Suprapubic skin (tissue), 4 donors: ENCODE measurements around the gene HYAL3. TPM values are rescaled to one million over a fixed set of nuclear protein-coding genes. Genes with fewer than 3 reads are reported as not detected.

Experiments used
- DNase-seq, 2 donors: peaks; one replicate each; pipeline ENCODE4 v3.0.0-alpha.2; 2019; ENCODE audit warnings: low spot score in 2 of 2
- H3K27ac ChIP-seq: fragments of 200-600 bp; sonication (generic); one replicate; pipeline ENCODE4 v1.5.1; 2019
- H3K27me3 ChIP-seq: fragments of 200-600 bp; sonication (generic); one replicate; pipeline ENCODE4 v1.5.1; 2019
- H3K36me3 ChIP-seq: fragments of 200-600 bp; sonication (generic); one replicate; pipeline ENCODE4 v1.5.1; 2019
- H3K4me1 ChIP-seq: fragments of 200-600 bp; sonication (generic); one replicate; pipeline ENCODE4 v1.5.1; 2019
- H3K4me3 ChIP-seq: fragments of 200-600 bp; sonication (generic); one replicate; pipeline ENCODE4 v1.5.1; 2019; ENCODE audit warnings: mild to moderate bottlenecking
- H3K9me3 ChIP-seq: fragments of 200-600 bp; sonication (generic); one replicate; pipeline ENCODE4 v1.5.1; 2019
- EP300 ChIP-seq: sonication (generic); formaldehyde crosslinking; IDR thresholded peaks from one replicate; pipeline ENCODE4 v1.6.1; 2017; ENCODE audit warnings: antibody characterized with exemption
- POLR2A ChIP-seq, 2 donors: fragments of 450-650 bp; IDR thresholded peaks; one replicate each; pipeline ENCODE4 v1.6.1; 2017; ENCODE audit warnings: antibody characterized with exemption in 2 of 2, mild to moderate bottlenecking in 2 of 2, moderate library complexity in 2 of 2
- POLR2AphosphoS5 ChIP-seq, 3 donors: sonication (generic); formaldehyde crosslinking; IDR thresholded peaks; one replicate each; pipeline ENCODE4 v1.6.1; 2017; ENCODE audit warnings: antibody characterized with exemption in 3 of 3
- WGBS: methylation state at CpG from one replicate; pipeline ENCODE4 v1.1.5; 2018; 5-methylcytosine and 5-hydroxymethylcytosine counted together
- total RNA-seq, 4 donors: library from RNA; depleted of rRNA; stranded (reverse); fragments of >200 nt; gene quantifications; one replicate each; pipeline ENCODE4 v1.1.0, GENCODE V29; 2016
- TF ChIP-seq, protein P1 (sequence below), 2 donors: fragments of 200-600 bp in 1 of 2; fragments of 450-650 bp in 1 of 2; sonication (generic) in 1 of 2; IDR thresholded peaks; one replicate each; pipeline ENCODE4 v1.5.1; 2016 to 2019; ENCODE audit warnings: antibody characterized with exemption in 2 of 2, mild to moderate bottlenecking in 1 of 2, moderate library complexity in 1 of 2

The HYAL3 gene
- total RNA-seq, 4 donors from 2014 or later, result 2.5 to 7.8 (median 6.1) TPM

DNA sequence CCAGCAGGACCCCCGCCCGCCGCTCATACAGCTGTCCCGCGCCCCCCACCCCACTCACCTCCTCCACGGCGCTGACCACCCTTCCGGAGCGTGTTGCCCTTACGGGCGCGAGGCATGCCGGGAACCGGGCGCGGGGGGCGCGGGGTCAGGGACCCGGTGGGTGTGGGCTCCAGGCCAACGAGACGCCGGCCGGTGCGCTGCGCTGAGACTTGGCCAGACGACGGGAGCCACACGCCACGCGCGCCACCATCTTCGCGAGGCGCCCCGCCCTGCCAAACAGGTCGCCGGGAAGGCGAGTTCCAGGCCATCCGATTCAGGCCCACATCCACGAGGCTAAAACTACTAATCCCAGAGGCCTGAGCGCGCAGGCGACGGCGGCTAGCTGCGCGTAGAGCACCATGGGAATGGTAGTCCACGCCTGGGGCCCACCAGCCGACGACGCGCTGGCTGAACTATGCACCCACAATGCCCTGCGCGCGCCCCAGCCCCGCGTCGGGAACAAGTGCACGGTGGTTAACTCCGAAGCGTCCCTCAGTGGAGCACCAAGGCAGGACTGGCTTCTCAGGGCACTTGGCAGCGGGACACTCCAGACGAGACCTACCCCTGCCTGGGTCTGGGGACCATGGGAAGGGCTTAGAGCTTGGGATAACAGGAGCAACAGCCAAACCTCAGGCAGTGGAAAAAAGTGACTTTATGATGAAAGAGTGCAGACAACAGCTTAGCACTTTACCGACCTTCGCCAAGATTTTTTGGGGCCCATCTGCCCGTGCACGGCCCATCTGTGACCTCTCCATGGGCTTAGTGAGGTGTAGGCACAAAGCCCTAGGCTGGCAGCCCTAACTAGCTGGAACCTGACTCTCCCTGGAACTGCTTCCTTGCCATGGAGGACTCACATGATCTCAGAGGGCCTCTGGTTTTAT is 6.8 kb downstream of the HYAL3 start, which contains the start of gene IFRD2:
IFRD2 (minus strand) TSS at position 271 of the 920 bp plus-strand sequence; CDS start at position 116, 155 bp downstream.
- Histone ChIP-seq H3K27me3 (no peaks in the 10 kb centered on the region), H3K27ac (peak within 1 kb of the TSS; percentile 89), H3K4me3 (peak within 1 kb of the TSS; percentile 85), H3K9me3 (no peaks in the 10 kb centered on the region), H3K4me1 (peaks cover 26% of the 10 kb centered on the region), H3K36me3 (peaks cover 40% of the 10 kb centered on the region)
- no CpG with 5 or more reads among the region's 67 CpGs for WGBS
- TF ChIP-seq EP300, result peak; percentile 16
- TF ChIP-seq, protein P1, sequence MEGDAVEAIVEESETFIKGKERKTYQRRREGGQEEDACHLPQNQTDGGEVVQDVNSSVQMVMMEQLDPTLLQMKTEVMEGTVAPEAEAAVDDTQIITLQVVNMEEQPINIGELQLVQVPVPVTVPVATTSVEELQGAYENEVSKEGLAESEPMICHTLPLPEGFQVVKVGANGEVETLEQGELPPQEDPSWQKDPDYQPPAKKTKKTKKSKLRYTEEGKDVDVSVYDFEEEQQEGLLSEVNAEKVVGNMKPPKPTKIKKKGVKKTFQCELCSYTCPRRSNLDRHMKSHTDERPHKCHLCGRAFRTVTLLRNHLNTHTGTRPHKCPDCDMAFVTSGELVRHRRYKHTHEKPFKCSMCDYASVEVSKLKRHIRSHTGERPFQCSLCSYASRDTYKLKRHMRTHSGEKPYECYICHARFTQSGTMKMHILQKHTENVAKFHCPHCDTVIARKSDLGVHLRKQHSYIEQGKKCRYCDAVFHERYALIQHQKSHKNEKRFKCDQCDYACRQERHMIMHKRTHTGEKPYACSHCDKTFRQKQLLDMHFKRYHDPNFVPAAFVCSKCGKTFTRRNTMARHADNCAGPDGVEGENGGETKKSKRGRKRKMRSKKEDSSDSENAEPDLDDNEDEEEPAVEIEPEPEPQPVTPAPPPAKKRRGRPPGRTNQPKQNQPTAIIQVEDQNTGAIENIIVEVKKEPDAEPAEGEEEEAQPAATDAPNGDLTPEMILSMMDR (IDR thresholded peaks at IDR 0.05), result no peak
- peak; percentile 43 to 93 (median 89) for TF ChIP-seq POLR2AphosphoS5 (IDR thresholded peaks at IDR 0.05)
- no peak for TF ChIP-seq POLR2A (IDR thresholded peaks at IDR 0.05)
- DNase-seq, result peak; percentile 97 to 98

DNA sequence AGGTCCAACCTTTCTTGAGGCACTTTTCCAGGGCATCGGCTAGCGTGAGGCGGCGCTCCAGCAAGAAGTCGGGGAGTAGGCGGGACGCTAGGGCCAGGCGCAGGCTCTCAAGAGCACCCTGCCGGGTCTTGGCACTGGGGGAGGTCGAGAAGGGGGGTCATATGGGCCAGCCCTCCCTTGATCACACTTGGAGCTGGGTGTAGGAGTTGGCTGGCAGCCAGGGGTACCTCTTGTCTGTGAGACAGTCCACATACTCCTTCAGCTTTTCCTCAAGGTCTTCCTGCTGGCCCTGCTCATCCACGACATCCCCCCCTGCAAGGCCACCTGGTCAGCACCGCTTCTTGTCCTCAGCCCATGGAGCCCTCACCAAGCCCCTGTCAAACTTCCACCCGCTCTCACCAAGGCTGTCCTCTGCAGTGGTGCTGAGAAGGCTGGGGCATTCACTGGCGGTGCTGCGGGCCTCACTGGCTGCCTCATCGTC is 9.0 kb downstream of the HYAL3 start:
- Histone ChIP-seq H3K27ac (no peak overlapping the region), H3K4me1 (peaks cover 26% of the 10 kb centered on the region), H3K36me3 (peaks cover 46% of the 10 kb centered on the region), H3K4me3 (no peak overlapping the region), H3K9me3 (no peaks in the 10 kb centered on the region), H3K27me3 (no peaks in the 10 kb centered on the region)
- DNase-seq, result peak in 1 of 2 donors; percentile 76
- TF ChIP-seq, protein P1 (IDR thresholded peaks at IDR 0.05), result no peak
- TF ChIP-seq POLR2AphosphoS5 (IDR thresholded peaks at IDR 0.05), result no peak
- no peak for TF ChIP-seq EP300
- TF ChIP-seq POLR2A (IDR thresholded peaks at IDR 0.05), result no peak
- 94% methylated on average over 9 of the region's 16 CpGs for WGBS

DNA sequence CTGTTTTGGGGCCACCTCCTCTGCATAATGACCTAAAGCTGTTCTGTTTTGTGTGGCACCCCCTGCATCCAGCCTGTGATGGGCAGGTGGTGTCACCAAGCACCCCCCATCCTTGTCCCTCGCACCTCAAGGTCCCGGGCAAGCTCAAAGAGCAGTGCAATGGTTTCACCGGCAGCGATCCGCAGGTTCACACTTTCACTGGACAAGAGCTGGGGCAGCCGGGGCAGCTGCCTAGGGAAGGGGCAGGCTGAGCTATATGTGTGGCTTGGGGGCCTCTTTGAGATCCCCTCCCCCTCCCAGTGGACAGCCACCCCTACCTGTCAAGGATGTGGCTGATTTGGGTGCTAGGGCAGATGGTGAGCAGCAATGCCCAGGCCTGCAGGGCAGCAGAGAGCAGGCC is 10.1 kb downstream of the HYAL3 start:
- 93% methylated on average over 5 of the region's 6 CpGs for WGBS
- H3K36me3 ChIP-seq, result peaks cover 46% of the 10 kb centered on the region
- H3K4me3 ChIP-seq, result no peak overlapping the region
- no peak for DNase-seq
- no peaks in the 10 kb centered on the region for H3K27me3 ChIP-seq
- H3K9me3 ChIP-seq, result no peaks in the 10 kb centered on the region
- no peak overlapping the region for H3K27ac ChIP-seq
- H3K4me1 ChIP-seq, result peaks cover 26% of the 10 kb centered on the region
- no peak for TF ChIP-seq POLR2AphosphoS5 (IDR thresholded peaks at IDR 0.05)

DNA sequence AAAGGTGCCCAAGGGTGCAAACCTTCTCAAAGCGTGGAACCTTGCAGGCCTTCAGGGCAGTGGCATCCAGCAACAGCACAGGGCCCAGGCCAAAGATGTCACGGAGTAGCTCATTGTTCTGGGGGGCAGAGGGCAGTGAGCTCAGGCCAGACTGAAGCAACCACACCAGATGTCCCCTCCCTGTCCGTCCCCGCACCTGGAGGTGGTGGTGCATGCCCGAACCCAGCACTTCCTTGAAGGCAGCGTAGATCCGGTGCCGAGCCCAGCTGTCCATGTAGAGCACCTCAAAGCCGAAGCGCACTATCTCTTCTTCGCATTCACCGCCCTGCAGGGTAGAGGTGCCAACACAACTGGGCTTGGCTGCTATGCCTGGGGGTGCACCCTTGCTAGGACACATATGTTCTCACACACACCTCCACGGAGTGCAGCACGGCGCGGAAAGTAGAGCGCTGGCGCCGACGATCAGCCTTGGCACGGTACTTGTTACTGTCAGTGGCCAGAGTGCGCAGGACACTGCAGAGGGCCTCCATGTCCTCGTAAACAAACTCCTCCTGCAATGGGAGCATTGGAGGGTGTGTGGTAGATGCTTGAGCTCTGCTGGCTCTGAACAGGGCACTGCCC is 10.7 kb downstream of the HYAL3 start:
- Histone ChIP-seq H3K27ac (no peak overlapping the region), H3K4me1 (peaks cover 26% of the 10 kb centered on the region), H3K9me3 (no peaks in the 10 kb centered on the region), H3K4me3 (no peak overlapping the region), H3K27me3 (no peaks in the 10 kb centered on the region), H3K36me3 (peaks cover 46% of the 10 kb centered on the region)
- WGBS, result 91% methylated on average over 16 of the region's 23 CpGs
- TF ChIP-seq EP300, result no peak
- no peak for DNase-seq

DNA sequence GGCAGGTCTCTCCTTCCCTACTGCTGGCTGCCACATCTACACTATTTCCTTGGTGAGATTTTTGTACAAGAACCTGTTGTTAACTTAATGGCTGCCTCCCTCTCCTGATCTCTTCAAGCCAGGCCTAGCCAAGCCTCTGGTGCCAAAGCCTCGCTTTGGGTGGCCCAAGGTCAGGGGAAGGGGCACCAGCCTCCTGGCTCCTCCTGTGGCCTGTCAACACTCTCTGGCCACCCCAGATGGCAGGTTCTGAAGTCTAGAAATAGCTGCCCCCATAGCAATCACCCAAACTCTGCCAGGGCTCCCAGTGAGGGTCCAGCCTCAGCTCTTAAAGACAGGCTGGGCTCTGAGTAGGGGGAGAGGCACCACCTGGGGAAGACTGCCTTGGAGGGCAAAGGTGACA is 11.9 kb downstream of the HYAL3 start:
- no peak for DNase-seq
- H3K4me3 ChIP-seq, result no peak overlapping the region
- no peaks in the 10 kb centered on the region for H3K27me3 ChIP-seq
- H3K27ac ChIP-seq, result no peak overlapping the region
- TF ChIP-seq POLR2A (IDR thresholded peaks at IDR 0.05) (no peak), POLR2AphosphoS5 (IDR thresholded peaks at IDR 0.05) (no peak), EP300 (no peak)
- TF ChIP-seq, protein P1 (IDR thresholded peaks at IDR 0.05), result no peak
- peaks cover 14% of the 10 kb centered on the region for H3K4me1 ChIP-seq
- H3K9me3 ChIP-seq, result no peaks in the 10 kb centered on the region
- peaks cover 46% of the 10 kb centered on the region for H3K36me3 ChIP-seq
- WGBS, result 100% methylated on average over 1 of the region's 1 CpG
